Adrenal gland (tissue), 5 donors: Measurements from ENCODE around the gene LANCL2.
"Not testable (repeated sequence)": the region's sequence is repeated elsewhere in the genome, so short reads cannot be mapped to it uniquely, and the experiment has no call there.

Experiments used
- CTCF ChIP-seq, 6 experiments: fragments of 450-650 bp in 4 of 6; fragments of 200-600 bp in 2 of 6; sonication (generic) in 1 of 6; IDR thresholded peaks; 1 replicate in 5 of 6; 2 replicates in 1 of 6; pipeline versions ENCODE4 v1.5.1 to v1.8.0; 2016 to 2021; ENCODE audit warnings: antibody characterized with exemption in 6 of 6, mild to moderate bottlenecking in 2 of 6, moderate library complexity in 1 of 6
- POLR2A ChIP-seq, 2 donors: fragments of 450-650 bp; IDR thresholded peaks; one replicate each; pipeline ENCODE4 v1.6.1; 2017; ENCODE audit warnings: antibody characterized with exemption in 2 of 2, mild to moderate bottlenecking in 2 of 2, moderate library complexity in 1 of 2
- donor health status: DM: no; HTN: no; CAD: no.

DNA sequence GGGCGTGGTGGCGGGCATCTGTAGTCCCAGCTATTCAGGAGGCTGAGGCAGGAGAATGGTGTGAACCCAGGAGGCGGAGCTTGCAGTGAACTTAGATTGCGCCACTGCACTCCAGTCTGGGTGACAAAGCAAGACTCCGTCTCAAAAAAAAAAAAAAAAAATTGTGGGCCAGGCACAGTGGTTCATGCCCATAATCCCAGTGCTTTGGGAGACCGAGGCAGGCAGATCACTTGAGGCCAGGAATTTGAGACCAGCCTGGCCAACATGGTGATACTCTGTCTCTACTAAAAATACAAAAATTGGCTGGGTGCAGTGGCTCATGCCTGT is 12.2 kb upstream of the LANCL2 start:
- not testable (repeated sequence) for TF ChIP-seq CTCF, POLR2A (IDR thresholded peaks at IDR 0.05)
